GM19395 (cell line): Measurements from ENCODE around the gene MCL1.
A peak's percentile ranks its signal among the peaks of the same experiment; 100 is the strongest.
"Not testable (repeated sequence)": the region's sequence is repeated elsewhere in the genome, so short reads cannot be mapped to it uniquely, and the experiment has no call there.

Source experiments
- ATAC-seq: cut with Tn5 transposase; IDR thresholded peaks from one replicate; pipeline ENCODE4 v1.9.1; 2021; ENCODE audit warnings: mild to moderate bottlenecking, moderate library complexity; ENCODE audit not compliant: unreplicated experiment

The MCL1 gene

DNA sequence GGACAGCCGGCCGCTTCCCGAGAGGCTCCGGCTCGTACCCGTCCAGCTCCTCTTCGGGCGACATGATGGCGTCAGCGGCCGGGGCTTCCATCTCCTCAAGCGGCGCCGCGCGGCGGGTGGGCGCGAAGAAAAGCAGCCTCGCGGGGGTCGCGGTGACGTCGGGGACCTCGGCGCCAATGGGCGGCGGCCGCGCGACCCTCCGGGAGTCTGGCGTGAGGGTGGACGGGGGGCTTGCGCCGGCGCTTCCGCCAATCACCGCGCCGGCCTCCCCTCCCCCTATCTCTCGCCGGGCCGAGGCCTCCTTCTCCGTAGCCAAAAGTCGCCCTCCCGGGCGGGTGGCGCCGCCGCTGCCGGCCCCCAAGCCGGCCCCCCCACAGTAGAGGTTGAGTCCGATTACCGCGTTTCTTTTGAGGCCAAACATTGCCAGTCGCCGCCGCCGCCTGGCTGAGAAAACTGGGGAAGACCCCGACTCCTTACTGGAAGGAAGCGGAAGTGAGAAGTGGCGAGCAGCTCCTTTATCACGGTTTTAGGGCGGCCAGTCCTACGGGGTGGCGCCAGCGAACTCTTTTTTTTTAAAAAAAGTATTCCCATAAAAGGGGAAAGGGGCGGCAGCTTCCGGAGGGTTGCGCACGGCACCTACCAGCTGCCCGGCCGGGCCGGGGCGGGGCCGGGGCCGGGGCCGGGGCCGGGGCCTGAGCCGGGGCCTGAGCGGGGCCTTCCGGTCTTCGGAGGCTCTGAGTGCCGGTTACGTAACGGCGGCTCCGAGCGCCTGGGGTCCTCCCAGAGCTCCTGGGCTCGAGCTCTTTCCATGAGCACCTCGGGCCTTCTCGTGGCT, at the start of gene MCL1:
MCL1 (minus strand) TSS at position 501 of the 835 bp plus-strand sequence; CDS start at position 421, 80 bp downstream.
- peak; percentile 89 for ATAC-seq

DNA sequence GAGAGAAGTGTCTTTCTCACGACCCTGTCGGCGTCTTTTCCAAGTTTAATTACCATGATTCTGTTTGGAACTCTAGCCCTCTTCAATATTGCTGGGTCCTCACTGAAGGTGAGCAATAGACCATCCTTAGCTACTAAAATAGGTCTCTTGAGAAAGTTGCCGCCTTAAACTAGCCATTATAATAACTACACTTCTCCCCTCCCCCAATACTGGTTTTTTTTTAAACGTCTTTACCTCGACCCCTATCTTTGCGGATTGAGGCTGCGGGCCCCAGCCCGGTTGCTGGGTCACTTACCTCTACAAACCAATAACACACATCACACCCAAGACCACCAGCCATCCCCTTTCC, 49.3 kb upstream of the MCL1 start:
- no peak for ATAC-seq

DNA sequence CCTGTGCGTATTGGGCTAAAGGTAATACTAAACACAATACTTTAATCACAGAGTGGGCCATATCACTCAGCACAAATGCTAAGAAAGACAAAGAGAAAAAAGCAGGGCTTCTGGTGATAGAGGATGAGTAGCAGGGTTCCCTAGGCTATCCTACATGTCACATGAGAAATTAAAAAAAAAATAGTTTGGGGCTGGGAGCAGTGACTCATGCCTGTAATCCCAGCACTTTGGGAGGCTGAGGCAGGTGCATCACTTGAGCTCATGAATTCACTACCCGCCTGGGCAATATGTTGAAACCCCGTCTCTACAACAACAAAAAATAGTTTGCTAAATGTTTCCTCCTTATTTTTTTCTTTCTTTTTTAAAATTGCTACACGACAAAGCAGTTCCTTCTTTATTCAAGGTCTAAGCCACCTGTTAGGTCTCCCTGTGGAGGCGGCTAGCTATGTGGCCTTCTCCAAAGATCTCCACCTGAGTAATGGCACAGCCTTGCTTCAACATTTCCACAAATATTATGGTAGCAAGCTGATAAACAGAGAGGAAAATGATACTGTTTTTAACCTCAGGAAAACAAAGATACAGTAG, 48.5 kb upstream of the MCL1 start:
- ATAC-seq: no peak

DNA sequence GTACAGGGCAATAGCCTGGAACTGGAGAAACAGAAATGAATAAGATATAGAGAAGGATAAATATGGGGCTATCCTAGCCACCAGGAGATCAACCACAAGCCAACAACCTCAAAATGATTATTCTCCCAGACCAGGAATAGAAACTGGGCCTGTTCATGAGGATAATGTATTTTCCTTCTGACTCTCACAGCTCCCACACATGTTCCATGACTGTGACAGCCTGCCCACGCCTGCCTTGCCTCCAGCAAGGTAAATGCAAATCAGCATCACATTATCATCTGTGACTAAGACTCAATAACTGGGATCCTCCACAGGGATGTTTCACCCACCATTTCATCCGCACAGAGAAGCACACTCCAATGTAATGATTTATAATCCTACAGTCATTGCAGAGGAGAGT, 46.7 kb upstream of the MCL1 start:
- ATAC-seq: no peak

DNA sequence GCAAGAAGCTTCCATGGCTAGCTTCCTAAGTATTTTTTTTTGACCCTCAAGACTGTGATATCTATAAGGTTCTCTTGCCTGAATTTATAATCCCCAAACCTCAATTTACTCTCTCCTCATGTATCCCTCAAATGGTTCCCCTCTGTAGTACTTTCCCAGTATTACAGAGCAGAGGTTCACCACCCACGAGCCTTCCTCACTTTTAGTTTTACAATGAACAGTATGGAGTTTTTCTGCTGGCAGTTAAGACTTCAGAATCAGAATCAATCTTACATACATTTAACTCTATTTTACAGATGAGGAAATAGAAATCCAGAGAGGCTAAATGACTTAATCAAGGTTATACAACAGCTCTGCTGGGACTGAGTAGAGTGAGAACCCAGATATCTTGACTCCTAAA, 45.1 kb upstream of the MCL1 start:
- ATAC-seq: not testable (repeated sequence)

DNA sequence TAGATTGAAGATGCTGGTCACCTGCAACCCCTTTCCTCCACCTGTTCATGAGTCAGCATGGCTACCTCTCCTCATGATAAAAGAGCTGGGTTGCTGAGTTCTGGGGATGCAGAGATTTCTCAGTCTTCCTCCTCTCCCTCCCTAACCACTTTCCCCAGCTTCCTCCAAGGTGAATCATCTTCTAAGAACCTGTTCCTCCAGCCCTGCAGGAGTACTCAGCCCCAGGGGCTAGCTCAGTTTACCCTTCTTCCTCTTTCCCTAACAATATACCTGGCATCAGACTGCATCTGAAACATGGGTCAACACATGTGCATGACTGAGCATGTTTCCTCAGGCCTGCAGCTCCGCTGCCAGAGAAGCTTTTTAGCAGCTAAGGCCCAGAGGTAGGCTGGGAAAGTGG, 44.7 kb upstream of the MCL1 start:
- not testable (repeated sequence) for ATAC-seq

DNA sequence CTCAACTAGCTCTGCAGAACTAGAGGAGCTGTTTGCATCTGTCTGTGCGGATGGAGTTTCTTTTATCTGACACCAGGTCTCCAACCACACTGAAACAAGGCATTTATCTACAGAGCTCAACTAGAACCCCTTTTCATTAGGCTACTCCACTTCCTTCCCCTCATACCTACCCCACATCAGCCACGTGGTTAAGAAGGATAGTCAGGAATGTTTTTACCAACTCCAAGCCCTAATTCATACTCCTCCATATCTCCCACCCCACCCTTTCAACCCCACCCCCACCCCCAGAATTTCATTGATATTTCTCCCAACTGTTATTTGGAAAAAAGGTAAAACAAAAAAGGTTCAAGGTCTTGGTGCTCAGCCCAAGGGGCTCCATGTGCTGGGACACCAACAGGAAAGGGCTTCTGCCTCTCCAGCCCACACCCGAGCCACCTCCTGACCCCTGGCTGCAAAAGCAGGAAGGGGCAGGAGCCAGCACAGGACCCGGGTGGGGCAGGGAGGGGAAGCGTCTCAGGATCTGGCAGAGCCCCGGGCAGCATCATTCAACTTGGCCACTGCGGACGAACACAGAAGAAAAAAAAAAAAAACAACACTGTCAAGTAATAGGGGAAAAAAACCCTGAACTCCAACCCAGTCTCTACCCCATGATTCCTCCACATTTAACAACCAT, 43.0 kb upstream of the MCL1 start:
- no peak for ATAC-seq

DNA sequence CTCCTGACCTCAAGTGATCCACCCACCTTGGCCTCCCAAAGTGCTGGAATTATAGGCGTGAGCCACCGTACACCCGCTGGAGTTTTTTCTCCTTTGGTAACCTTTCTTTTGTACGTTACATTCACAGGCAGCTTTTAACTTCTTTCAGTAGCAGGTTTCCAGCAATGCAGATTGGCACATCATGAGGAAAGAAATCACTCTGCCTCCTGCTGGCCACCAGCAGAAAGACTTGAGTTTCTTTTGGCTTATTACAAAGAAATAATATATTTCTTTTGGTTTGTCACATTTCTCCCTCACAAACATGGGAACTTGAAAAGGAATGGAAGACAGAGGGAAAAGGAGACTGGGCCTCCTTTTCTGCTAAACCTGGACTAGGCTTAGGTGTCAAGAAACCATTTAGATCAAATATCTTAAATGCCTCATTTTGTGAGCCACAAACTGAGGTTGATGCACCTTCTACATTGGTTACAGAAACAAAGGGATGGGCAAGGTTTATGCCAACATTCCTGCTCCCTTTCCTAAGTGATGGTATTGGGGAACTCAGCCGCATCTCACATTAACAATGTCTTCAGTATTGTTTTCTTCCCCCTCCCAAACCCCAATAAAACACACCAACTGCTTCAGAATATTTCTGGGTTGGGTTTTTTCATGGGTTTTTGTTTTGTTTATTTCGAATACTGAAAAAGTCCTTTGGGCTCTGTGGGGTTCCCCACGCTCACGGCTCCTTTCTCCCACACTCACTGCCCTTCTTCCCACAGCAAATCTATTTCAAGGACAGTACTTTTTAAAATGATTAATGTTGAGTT, 42.3 kb upstream of the MCL1 start:
- no peak for ATAC-seq

DNA sequence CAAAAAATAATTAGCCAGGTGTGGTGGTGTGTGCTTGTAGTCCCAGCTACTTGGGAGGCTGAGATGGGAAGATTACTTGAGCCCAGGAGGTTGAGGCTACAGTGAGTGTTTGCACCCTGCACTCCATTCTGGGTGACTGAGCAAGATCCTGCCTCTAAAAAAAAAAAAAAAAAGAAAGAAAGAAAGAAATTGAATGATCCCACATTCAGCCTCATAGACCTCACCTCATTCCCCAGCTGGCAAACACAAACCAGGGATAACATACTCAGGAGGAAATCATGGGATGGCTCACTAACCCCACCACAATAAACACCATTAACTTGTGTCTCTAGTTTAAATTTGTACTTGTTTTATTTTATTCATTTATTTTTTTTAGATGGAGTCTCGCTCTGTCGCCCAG, 41.5 kb upstream of the MCL1 start:
- ATAC-seq: no peak

DNA sequence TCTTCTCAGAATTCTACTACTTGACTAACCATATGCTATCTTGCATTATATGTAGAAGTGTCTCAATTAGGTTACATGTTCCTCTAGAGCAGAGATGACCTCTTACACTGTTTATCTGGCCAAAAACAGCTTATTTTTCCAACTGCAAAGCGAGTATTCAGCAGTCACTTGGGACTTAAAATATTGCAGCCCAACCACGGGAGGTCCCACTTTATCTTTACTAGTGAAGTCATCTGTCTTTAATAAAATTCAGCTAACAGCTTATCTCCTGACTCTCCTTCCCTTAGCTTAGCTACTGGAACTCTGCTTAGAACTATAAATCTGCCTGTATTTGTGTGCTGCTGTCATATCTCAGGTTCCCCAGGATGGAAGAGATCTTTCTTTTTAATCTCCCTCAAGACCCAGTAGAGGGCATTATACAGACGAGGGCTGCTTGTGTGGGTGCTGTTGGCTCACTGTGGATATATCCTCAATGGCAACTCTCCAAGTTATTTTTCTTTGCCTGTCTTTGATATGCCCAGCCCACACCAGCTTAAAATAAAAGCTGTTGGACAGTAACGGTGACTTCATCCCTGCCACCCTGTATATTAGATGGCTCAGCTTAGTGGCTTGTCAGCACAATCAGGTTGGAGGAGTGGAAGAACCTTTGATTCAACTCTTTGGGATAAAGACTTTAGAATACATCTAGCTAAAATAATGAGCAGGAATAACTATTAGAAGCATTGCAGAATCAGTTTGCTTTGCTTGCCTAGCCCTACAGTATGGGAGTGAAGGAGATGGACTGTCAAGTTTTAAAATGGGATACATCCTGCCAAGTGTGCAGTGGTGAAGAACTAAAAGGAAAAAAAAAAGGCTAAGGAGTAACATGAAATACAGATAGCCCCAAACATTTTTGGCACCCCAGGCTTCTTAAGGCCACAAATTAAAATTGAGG, 40.4 kb upstream of the MCL1 start:
- ATAC-seq: no peak

DNA sequence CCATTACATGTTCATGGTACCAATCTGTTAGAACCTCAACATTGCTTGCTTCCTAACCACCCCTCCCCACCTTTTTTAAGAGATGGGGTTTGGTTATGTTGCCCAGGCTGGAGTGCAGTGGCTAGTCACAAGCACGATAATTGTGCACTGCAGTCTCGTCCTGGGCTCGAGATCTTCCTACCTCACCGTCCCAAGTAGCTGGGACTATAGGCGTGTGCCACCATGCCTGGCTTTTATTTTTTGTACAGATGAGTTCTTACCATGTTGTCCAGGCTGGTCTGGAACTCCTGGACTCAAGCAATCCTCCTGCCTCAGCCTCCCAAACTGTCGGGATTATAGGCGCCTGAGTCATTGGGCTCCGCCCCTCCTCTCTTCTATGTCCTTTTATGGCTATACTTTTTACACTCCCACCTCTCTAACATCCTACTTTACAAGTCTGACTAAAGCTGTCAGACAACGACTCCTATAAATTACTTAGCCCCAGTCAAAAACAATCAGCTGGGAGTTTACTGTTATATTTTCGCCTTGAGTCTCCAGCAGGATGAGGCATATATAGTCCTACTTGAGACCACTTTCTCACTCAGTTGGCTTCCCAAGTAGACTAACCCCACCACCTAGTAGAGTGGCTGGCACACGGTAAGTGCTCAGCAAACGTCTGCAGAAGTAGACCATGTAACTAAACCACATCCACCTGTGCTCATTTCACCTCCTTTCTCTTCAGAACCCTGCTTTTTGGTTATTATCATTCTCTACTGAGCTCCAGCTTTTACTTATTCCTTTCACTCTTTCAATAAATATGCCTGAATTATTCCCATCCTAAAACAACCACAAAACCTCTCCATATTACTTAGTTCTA, 36.2 kb upstream of the MCL1 start:
- no peak for ATAC-seq

DNA sequence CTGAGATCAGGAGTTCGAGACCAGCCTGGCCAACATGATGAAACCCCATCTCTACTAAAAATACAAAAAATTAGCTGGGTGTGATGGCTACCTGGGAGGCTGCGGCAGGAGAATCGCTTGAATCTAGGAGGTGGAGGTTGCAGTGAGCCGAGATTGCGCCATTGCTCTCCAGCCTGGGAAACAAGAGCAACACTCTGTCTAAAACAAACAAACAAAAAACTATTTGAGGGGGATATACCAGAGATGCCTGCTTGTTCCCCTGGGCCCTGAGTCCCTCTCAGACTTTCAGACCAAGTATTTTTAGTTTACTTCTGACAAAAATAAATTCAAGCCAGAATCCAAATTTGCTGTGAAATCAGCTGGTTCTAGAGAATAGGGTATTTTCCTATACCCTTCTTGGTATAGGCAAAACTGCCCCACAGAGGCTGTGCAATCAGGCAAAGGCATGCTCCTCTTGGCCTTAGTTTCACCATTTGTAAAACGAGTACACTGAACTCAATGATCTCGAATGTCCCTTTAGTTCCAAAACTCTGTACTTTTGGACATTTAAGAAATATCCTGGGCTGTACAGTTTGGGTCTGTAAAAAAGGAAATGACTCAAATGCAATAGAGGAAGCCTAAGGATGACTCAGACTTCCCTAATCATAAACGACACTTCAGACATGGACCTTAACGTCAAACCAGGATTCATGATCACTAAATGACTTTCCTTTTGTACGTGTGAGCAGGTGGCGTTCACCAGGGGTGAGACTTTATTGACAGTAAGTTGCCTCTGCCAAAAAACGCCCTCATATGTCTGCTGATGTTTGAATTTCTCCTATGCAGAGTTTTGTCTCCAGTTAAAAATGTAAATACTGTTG, 33.9 kb upstream of the MCL1 start:
- no peak for ATAC-seq

DNA sequence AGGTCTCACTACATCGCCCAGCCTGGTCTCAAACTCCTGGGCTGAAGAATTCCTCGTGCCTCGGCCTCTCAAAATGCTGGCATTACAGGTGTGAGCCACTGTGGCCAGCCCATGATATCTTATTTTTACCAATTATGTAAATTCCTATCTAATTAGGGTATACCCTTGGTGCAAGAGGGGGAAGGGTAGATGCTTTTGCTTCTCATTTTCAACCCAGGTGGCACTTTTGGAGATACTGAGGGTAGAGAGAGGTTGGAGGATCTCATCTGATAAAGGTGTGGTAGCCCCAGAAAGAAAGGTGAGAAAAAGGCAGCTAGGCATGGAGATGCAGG, 32.6 kb upstream of the MCL1 start:
- ATAC-seq: no peak

DNA sequence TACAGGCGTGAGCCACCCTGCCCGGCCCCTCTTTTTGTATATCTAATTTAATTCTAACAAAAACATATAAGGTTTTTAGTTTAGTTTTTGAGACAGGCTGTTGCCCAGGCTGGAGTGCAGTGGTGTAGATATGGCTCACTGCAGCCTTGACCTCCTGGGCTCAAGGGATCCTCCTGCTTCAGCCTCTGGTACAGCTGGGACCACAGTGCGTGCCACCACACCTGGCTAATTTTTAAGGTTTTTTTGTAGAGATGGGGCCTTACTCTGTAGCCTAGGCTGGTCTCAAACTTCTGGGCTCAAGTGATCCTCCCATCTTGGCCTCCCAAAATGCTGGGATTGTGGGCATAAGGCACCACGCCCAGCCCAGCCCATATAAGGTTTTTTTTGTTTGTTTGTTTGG, 31.2 kb upstream of the MCL1 start:
- no peak for ATAC-seq

DNA sequence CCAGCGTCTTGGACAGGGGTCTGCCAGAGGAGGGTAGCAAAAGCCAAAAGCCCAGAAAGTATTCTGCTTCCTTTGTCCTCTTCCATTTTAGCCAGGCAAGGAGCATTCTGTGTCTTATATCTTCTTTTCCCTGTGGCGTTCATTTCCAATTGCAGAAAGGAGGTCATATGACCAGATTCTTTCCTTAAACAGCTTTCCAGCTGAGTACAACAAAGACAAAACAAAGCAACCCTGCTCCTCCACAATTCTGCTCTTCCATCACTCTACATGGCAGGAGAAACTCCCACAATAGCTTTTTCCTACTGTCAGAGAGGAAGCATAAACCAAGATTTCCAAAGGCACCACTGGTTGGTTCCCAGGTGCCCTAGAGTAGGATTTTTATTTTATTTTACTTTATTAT, 30.3 kb upstream of the MCL1 start:
- no peak for ATAC-seq

DNA sequence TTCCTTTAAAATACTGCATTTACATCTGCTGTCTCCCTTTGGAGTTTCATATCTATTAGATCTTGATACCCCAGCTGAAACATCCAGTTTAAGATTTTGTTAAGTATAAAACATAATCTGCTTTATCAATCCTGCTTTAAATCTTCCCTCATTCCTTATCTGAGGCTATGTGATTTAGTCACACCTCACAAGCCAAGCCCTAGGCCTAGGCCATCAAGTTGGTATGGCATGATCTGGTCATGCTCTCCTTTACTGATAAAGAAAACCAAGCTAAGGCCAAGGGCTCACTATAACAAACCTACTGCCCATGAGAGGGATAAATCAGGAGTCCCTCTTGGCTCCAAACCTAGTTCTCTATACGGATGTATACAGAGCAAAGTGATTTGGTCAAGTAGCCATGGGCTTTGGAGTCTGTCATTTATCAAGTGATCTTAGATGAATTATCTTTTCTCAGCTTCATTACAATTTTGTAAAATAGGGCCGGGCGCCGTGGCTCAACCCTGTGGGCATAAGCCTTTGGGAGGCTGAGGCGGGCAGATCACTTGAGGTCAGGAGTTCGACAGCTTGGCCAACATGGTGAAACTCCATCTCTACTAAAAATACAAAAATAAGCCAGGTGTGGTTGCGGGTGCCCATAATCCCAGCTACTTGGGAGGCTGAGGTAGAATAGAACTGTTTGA, 27.2 kb upstream of the MCL1 start:
- no peak for ATAC-seq

DNA sequence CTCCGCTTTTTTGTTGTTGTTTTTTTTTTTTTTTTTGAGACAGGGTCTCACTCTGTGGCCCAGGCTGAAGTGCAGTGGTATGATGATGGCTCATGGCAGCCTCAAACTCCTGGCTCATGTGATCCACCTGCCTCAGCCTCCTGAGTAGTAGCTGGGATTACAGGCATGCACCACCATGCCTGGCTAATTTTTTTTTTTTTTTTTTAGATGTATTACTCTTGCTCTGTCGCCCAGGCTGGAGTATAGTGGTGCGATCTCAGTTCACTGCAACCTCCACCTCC, 26.0 kb upstream of the MCL1 start:
- not testable (repeated sequence) for ATAC-seq

DNA sequence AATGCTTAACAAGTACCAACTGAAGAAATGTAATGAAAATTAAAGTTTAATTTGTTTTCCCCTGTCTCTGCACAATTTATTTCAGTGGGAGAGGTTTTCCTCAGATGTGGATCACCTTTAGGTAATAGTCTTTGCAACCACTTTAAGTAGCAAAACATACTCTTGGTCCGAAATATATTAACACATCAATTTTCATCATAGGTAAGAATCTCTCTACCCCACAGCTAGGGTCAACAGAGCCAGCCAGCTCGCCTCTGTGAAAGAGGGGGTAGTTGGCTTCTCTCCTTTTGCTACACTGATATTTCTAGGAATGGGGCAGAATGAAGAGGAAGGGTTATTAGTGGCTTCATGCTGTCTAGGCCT, 24.8 kb upstream of the MCL1 start:
- no peak for ATAC-seq
